B cell (primary cell): Measurements from ENCODE around the gene ATRNL1. TPM values are rescaled to one million over a fixed set of nuclear protein-coding genes. Genes with fewer than 3 reads are reported as not detected.

Source experiments
- ATAC-seq: fragments of 200-7000 bp; cut with Tn5 transposase; one replicate; pipeline ENCODE4 v1.10.0; 2021; ENCODE audit warnings: low read depth, mild to moderate bottlenecking, moderate number of reproducible peaks, moderate library complexity
- CTCF ChIA-PET: fragments of 350-600 bp; sonication (Branson Sonifier 250); formaldehyde crosslinking; loops from one replicate; lab custom pipeline; 2021; ENCODE audit warnings: antibody characterized with exemption, inconsistent platforms; lab: Charles Lee
- POLR2A ChIA-PET: fragments of 350-600 bp; sonication (Branson Sonifier 250); formaldehyde crosslinking; loops from one replicate; lab custom pipeline; 2021; ENCODE audit warnings: antibody characterized with exemption; lab: Charles Lee
- DNase-seq: peaks from one replicate; pipeline ENCODE4 v3.0.0; 2013
- H2AFZ ChIP-seq: 2 replicates; pipeline ENCODE4 v1.6.1; 2012; ENCODE audit warnings: mild to moderate bottlenecking, low read depth, low read length; ENCODE audit not compliant: insufficient read depth, poor library complexity, severe bottlenecking
- H3K27ac ChIP-seq, 2 donors: 1 replicate in 1 of 2; 2 replicates in 1 of 2; pipeline ENCODE4 v1.5.1; 2012 to 2013; ENCODE audit warnings: low read length in 2 of 2, mild to moderate bottlenecking in 2 of 2, moderate library complexity in 1 of 2
- H3K27me3 ChIP-seq, 4 experiments: fragments of 200-600 bp in 1 of 4; sonication (generic) in 1 of 4; replicated peaks in 1 of 4; 1 replicate in 2 of 4; 2 replicates in 2 of 4; pipeline versions ENCODE4 v1.6.1 to v1.7.0; 2013 to 2016; ENCODE audit warnings: low read length in 3 of 4, mild to moderate bottlenecking in 2 of 4, mixed read lengths in 1 of 4, moderate library complexity in 1 of 4; ENCODE audit not compliant: insufficient read depth in 4 of 4, control insufficient read depth in 3 of 4; ENCODE audit errors: control extremely low read depth in 1 of 4
- H3K36me3 ChIP-seq, 2 experiments: replicated peaks in 1 of 2; 1 replicate in 1 of 2; 2 replicates in 1 of 2; pipeline versions ENCODE4 v1.6.1 to v1.7.1; 2013; ENCODE audit warnings: low read length in 1 of 2; ENCODE audit not compliant: insufficient read depth in 2 of 2, control insufficient read depth in 1 of 2; ENCODE audit errors: control extremely low read depth in 1 of 2, extremely low read depth in 1 of 2
- H3K4me1 ChIP-seq, 2 donors: fragments of 200-600 bp in 1 of 2; sonication (generic) in 1 of 2; 1 replicate in 1 of 2; 2 replicates in 1 of 2; pipeline versions ENCODE4 v1.5.1 to v1.6.1; 2013 to 2017; ENCODE audit warnings: low read length in 2 of 2; ENCODE audit not compliant: control insufficient read depth in 2 of 2, insufficient read depth in 2 of 2
- H3K4me2 ChIP-seq: replicated peaks from 2 replicates; pipeline ENCODE3; 2012; ENCODE audit warnings: mild to moderate bottlenecking, low read depth, low read length; ENCODE audit not compliant: poor library complexity, severe bottlenecking
- H3K4me3 ChIP-seq, 5 experiments: fragments of 200-600 bp in 1 of 5; sonication (generic) in 1 of 5; 1 replicate in 3 of 5; 2 replicates in 2 of 5; pipeline versions ENCODE4 v1.5.1 to v1.7.0; 2011 to 2016; ENCODE audit warnings: low read length in 4 of 5, mild to moderate bottlenecking in 4 of 5, low read depth in 2 of 5, control low read depth in 1 of 5, moderate library complexity in 1 of 5; ENCODE audit not compliant: insufficient read depth in 1 of 5; ENCODE audit errors: control extremely low read depth in 1 of 5, extremely low read depth in 1 of 5
- H3K79me2 ChIP-seq: fragments of 200-600 bp; sonication (generic); one replicate; pipeline ENCODE4 v1.6.0; 2016; ENCODE audit warnings: low read length; ENCODE audit not compliant: control insufficient read depth, insufficient read depth
- H3K9ac ChIP-seq: fragments of 200-600 bp; sonication (generic); 2 replicates; pipeline ENCODE4 v1.6.1; 2017; ENCODE audit warnings: mild to moderate bottlenecking, low read length, moderate library complexity
- H3K9me3 ChIP-seq, 3 donors: one replicate each; pipeline versions ENCODE4 v1.6.1 to v1.7.1; 2013; ENCODE audit warnings: low read length in 2 of 3; ENCODE audit not compliant: control insufficient read depth in 2 of 3, insufficient read depth in 1 of 3; ENCODE audit errors: control extremely low read depth in 1 of 3
- H4K20me1 ChIP-seq: 2 replicates; pipeline ENCODE4 v1.6.0; 2012; ENCODE audit warnings: mild to moderate bottlenecking, low read length; ENCODE audit not compliant: insufficient read depth, control insufficient read depth, poor library complexity, severe bottlenecking
- H3K27ac Mint-ChIP-seq: one replicate; pipeline ENCODE4 v1.8.0; 2021; ENCODE audit warnings: mixed read lengths
- H3K27me3 Mint-ChIP-seq: one replicate; pipeline ENCODE4 v1.8.0; 2021; ENCODE audit warnings: mixed read lengths
- H3K4me1 Mint-ChIP-seq: one replicate; pipeline ENCODE4 v1.8.0; 2021; ENCODE audit warnings: mixed read lengths
- H3K4me3 Mint-ChIP-seq: one replicate; pipeline ENCODE4 v1.8.0; 2021; ENCODE audit warnings: mixed read lengths
- H3K9me3 Mint-ChIP-seq: one replicate; pipeline ENCODE4 v1.8.0; 2022; ENCODE audit warnings: mixed read lengths; ENCODE audit not compliant: insufficient read depth
- CTCF ChIP-seq: fragments of 200-600 bp; IDR thresholded peaks from one replicate; pipeline ENCODE4 v1.8.0; 2022; ENCODE audit warnings: antibody characterized with exemption, mild to moderate bottlenecking
- EZH2 ChIP-seq: IDR thresholded peaks from 2 replicates; pipeline ENCODE4 v1.6.1; 2012; ENCODE audit warnings: borderline replicate concordance, low read depth, mild to moderate bottlenecking, moderate library complexity, low read length; ENCODE audit not compliant: insufficient read depth, poor library complexity, severe bottlenecking
- WGBS: methylation state at CpG from one replicate; pipeline ENCODE4 v1.1.5; 2013; ENCODE audit warnings: missing lambda C conversion rate; ENCODE audit not compliant: insufficient coverage; 5-methylcytosine and 5-hydroxymethylcytosine counted together
- intact Hi-C: fragments of 100-400 bp; cut with micrococcal nuclease; formaldehyde crosslinking; loops from one replicate; pipeline ENCODE4 v1.10.0; 2022
- polyA plus RNA-seq: library from polyadenylated mRNA; depleted of rRNA; stranded (reverse); fragments of >200 nt; gene quantifications from 2 replicates; pipeline ENCODE4 v1.2.3, GENCODE V29; 2012
- total RNA-seq, 2 donors: library from RNA; stranded (reverse); fragments of 120-200 nt in 1 of 2; gene quantifications; 1 replicate in 1 of 2; 2 replicates in 1 of 2; pipeline versions ENCODE4 v1.2.3 to v1.2.4, GENCODE V29; 2013 to 2022

Gene ATRNL1
- total and polyA plus RNA-seq, 2 donors (not counting 1 experiment from before 2014, with no cell fraction given), result 0.24 to 2.2 TPM

- Histone ChIP-seq H2AFZ (no peak overlapping the region), H3K9ac (no peak overlapping the region), H3K27ac (no peak overlapping the region), H3K4me2 (no peak overlapping the region), H3K4me1 (no peaks in the 10 kb centered on the region), H3K9me3 (peaks cover 0 to 2% (median 0%) of the 10 kb centered on the region in 3 donors), H4K20me1 (no peaks in the 10 kb centered on the region), H3K36me3 (no peaks in the 10 kb centered on the region), H3K79me2 (no peaks in the 10 kb centered on the region), H3K4me3 (no peak overlapping the region), H3K27me3 (no peaks in the 10 kb centered on the region)
- H3K9me3 Mint-ChIP-seq, result peaks cover 13% of the 10 kb centered on the region
- intact Hi-C loops, result no loop called here
- DNase-seq (no peak), ATAC-seq (no peak)
- no peaks in the 10 kb centered on the region for H3K4me1 Mint-ChIP-seq
- TF ChIP-seq CTCF, result no peak
- no peak for TF ChIP-seq EZH2
- ChIA-PET CTCF (no interaction called here), POLR2A (no interaction called here)
- H3K27me3 Mint-ChIP-seq, result no peaks in the 10 kb centered on the region
- 84% methylated on average over 2 of the region's 2 CpGs for WGBS
- no peak overlapping the region for H3K27ac Mint-ChIP-seq
- no peak overlapping the region for H3K4me3 Mint-ChIP-seq
Measured at GRCh38 chr10:115593060-115593459, 499.9 kb downstream of the ATRNL1 start.

- Mint-ChIP-seq H3K4me3 (no peak overlapping the region), H3K4me1 (no peaks in the 10 kb centered on the region), H3K27me3 (no peaks in the 10 kb centered on the region), H3K9me3 (no peaks in the 10 kb centered on the region), H3K27ac (no peak overlapping the region)
- no peak for TF ChIP-seq CTCF
- TF ChIP-seq EZH2, result no peak
- H3K27me3 ChIP-seq, result no peaks in the 10 kb centered on the region
- ChIA-PET POLR2A (no interaction called here), CTCF (no interaction called here)
- no peaks in the 10 kb centered on the region for H3K36me3 ChIP-seq
- no peak overlapping the region for H3K27ac ChIP-seq
- H3K4me2 ChIP-seq, result no peak overlapping the region
- H3K9ac ChIP-seq, result no peak overlapping the region
- DNase-seq (no peak), ATAC-seq (no peak)
- H2AFZ ChIP-seq, result no peak overlapping the region
- no peak overlapping the region for H3K4me3 ChIP-seq
- no CpG with 5 or more reads among the region's 2 CpGs for WGBS
- no peaks in the 10 kb centered on the region for H4K20me1 ChIP-seq
- no peaks in the 10 kb centered on the region for H3K4me1 ChIP-seq
- H3K79me2 ChIP-seq, result no peaks in the 10 kb centered on the region
- no peaks in the 10 kb centered on the region for H3K9me3 ChIP-seq
- intact Hi-C loops, result no loop called here
Measured at GRCh38 chr10:115604627-115605026, 511.5 kb downstream of the ATRNL1 start.
